Measurements from ENCODE around the gene BROX. TPM values are rescaled to one million over a fixed set of nuclear protein-coding genes. Genes with fewer than 3 reads are reported as not detected.

The BROX gene
- total and polyA plus RNA-seq, 2 donors (not counting 3 experiments of a cell fraction or from before 2014, with no cell fraction given) = 7.3 to 39.7 TPM

GRCh38 chr1:222767152-222767571 lies 54.8 kb downstream of the BROX start:
- Histone ChIP-seq H3K4me2 (ENCODE audit: insufficient read depth, low read length) (no peak overlapping the region), H3K4me1 (ENCODE audit: control insufficient read depth, extremely low read depth, insufficient read depth, low read length) (peaks cover 2% of the 10 kb centered on the region), H3K79me2 (ENCODE audit: control insufficient read depth, insufficient read depth, low read length) (no peaks in the 10 kb centered on the region), H3K9me1 (replicated peaks; ENCODE audit: control insufficient read depth, extremely low read depth, insufficient read depth, low read length) (no peaks in the 10 kb centered on the region), H3K4me3 (replicated peaks in 1 of 3; ENCODE audit: insufficient read depth in 1 of 3, low read depth in 1 of 3, low read length in 3 of 3) (no peak overlapping the region), H4K20me1 (replicated peaks; ENCODE audit: control insufficient read depth, extremely low read depth, insufficient read depth, low read length) (no peaks in the 10 kb centered on the region), H3K27me3 (ENCODE audit: control insufficient read depth in 2 of 2, insufficient read depth in 2 of 2, low read length in 2 of 2) (no peaks in the 10 kb centered on the region), H2AFZ (ENCODE audit: low read depth, low read length) (no peak overlapping the region), H3K9ac (replicated peaks; ENCODE audit: extremely low read depth, insufficient read depth, low read length) (no peak overlapping the region), H3K9me3 (replicated peaks; ENCODE audit: control insufficient read depth, insufficient read depth, low read length) (no peaks in the 10 kb centered on the region), H3K36me3 (ENCODE audit: control insufficient read depth in 2 of 2, extremely low read depth in 1 of 2, insufficient read depth in 2 of 2, low read length in 2 of 2) (no peaks in the 10 kb centered on the region), H3K27ac (ENCODE audit: insufficient read depth, low read depth, low read length) (no peak overlapping the region)
- TF ChIP-seq MYC (IDR thresholded peaks at IDR 0.05; ENCODE audit: low read depth, low read length) (no peak), GATA2 (IDR thresholded peaks at IDR 0.05; ENCODE audit: insufficient read depth, insufficient read length, low read depth, low read length) (no peak), EZH2 (IDR thresholded peaks at IDR 0.05; ENCODE audit: borderline replicate concordance, low read depth, low read length, severe bottlenecking) (no peak), FOS (IDR thresholded peaks at IDR 0.05; ENCODE audit: borderline replicate concordance, insufficient read depth, low read length) (no peak), MAX (IDR thresholded peaks at IDR 0.05; ENCODE audit: insufficient read depth, insufficient read length) (no peak), POLR2A (IDR thresholded peaks at IDR 0.05; ENCODE audit: low read depth, low read length) (no peak), JUN (IDR thresholded peaks at IDR 0.05; ENCODE audit: borderline replicate concordance, insufficient read depth, insufficient read length, low read depth) (no peak), CTCF (IDR thresholded peaks at IDR 0.05; ENCODE audit: extremely low read depth in 1 of 2, insufficient read depth in 1 of 2, low read depth in 1 of 2, low read length in 2 of 2) (no peak), POLR2AphosphoS5 (IDR thresholded peaks at IDR 0.05; ENCODE audit: insufficient read depth, low read depth, low read length) (no peak)
- CTCF ChIA-PET = interaction anchor here (1.1 kb wide), 1 partner anchor 13 kb away, joined by 4 read pairs; no protein-coding TSS in a partner anchor
- intact Hi-C loops (cut with micrococcal nuclease) = no loop called here
- FAIRE-seq (no peak), DNase-seq (ENCODE audit: low read depth, low spot score) (no peak)
- POLR2A ChIA-PET = no interaction called here
- dilution Hi-C loops (cut with MboI; ENCODE audit: extremely low pct_ligation_motif_present, low sequenced_read_pairs) = no loop called here
- BruUV-seq (replicated peaks) = no TSS peak

Data from endothelial cell of umbilical vein (primary cell).